H1 (cell line): Measurements from ENCODE around the gene TMEM164. TPM values are rescaled to one million over a fixed set of nuclear protein-coding genes. Genes with fewer than 3 reads are reported as not detected.

Experiments
- CTCF ChIA-PET: fragments of 300-600 bp; sonication (Branson Sonifier 250); formaldehyde crosslinking; loops from one replicate; lab custom pipeline; 2021; ENCODE audit not compliant: partially characterized antibody; lab: Charles Lee
- POLR2A ChIA-PET: fragments of 300-600 bp; sonication (Branson Sonifier 250); formaldehyde crosslinking; loops from one replicate; lab custom pipeline; 2021; ENCODE audit warnings: inconsistent platforms; ENCODE audit not compliant: partially characterized antibody; lab: Charles Lee
- DNase-seq, 2 experiments: peaks; one replicate each; pipeline versions ENCODE4 v3.0.0 to v3.0.0-alpha.2; 2010 to 2022; ENCODE audit warnings: low spot score in 2 of 2, low read depth in 1 of 2, mixed read lengths in 1 of 2
- FAIRE-seq: peaks from 2 replicates; lab custom pipeline; 2011; peaks lifted over from hg19 to GRCh38; lab: Jason Lieb, UNC
- H2AFZ ChIP-seq: 2 replicates; pipeline ENCODE4 v1.8.1; 2012; ENCODE audit warnings: low read length, inconsistent platforms
- H2AK5ac ChIP-seq: 2 replicates; pipeline ENCODE4 v1.6.1; 2013; ENCODE audit warnings: low read depth, low read length
- H2BK120ac ChIP-seq: replicated peaks from 2 replicates; pipeline ENCODE3; 2013; ENCODE audit warnings: low read depth, low read length, inconsistent platforms
- H2BK12ac ChIP-seq: 2 replicates; pipeline ENCODE4 v1.6.1; 2013; ENCODE audit warnings: low read depth, low read length
- H2BK15ac ChIP-seq: 2 replicates; pipeline ENCODE4 v1.6.1; 2013; ENCODE audit warnings: low read length
- H2BK20ac ChIP-seq: 2 replicates; pipeline ENCODE4 v1.6.1; 2013; ENCODE audit warnings: low read length
- H2BK5ac ChIP-seq: 2 replicates; pipeline ENCODE4 v1.6.1; 2013; ENCODE audit warnings: low read depth, low read length
- H3K14ac ChIP-seq: 2 replicates; pipeline ENCODE4 v1.6.1; 2013; ENCODE audit warnings: inconsistent platforms; ENCODE audit not compliant: insufficient read length
- H3K18ac ChIP-seq: 2 replicates; pipeline ENCODE4 v1.6.1; 2013; ENCODE audit warnings: low read length; ENCODE audit errors: extremely low read depth
- H3K23ac ChIP-seq: 2 replicates; pipeline ENCODE4 v1.6.1; 2013; ENCODE audit warnings: inconsistent platforms; ENCODE audit not compliant: insufficient read length
- H3K23me2 ChIP-seq: 2 replicates; pipeline ENCODE4 v1.6.1; 2013; ENCODE audit warnings: low read depth, low read length
- H3K27ac ChIP-seq: 2 replicates; pipeline ENCODE4 v1.6.1; 2011; ENCODE audit warnings: low read depth, low read length, inconsistent platforms
- H3K27me3 ChIP-seq, 4 experiments: replicated peaks in 1 of 4; 1 replicate in 1 of 4; 2 replicates in 3 of 4; pipeline versions ENCODE4 v1.6.1 to v1.8.1; 2011 to 2013; ENCODE audit warnings: low read length in 3 of 4, mild to moderate bottlenecking in 3 of 4, inconsistent platforms in 2 of 4, mixed read lengths in 2 of 4, moderate library complexity in 1 of 4; ENCODE audit not compliant: control insufficient read depth in 3 of 4, insufficient read depth in 3 of 4; ENCODE audit errors: extremely low read depth in 1 of 4
- H3K36me3 ChIP-seq, 4 experiments: 2 replicates each; pipeline versions ENCODE4 v1.6.1 to v1.8.1; 2011 to 2013; ENCODE audit warnings: mild to moderate bottlenecking in 4 of 4, low read length in 3 of 4, moderate library complexity in 2 of 4, control low read depth in 1 of 4, inconsistent platforms in 1 of 4; ENCODE audit not compliant: insufficient read depth in 4 of 4, control insufficient read depth in 2 of 4
- H3K4ac ChIP-seq: replicated peaks from 2 replicates; pipeline ENCODE3; 2013; ENCODE audit warnings: low read length, low read depth, mixed read lengths, inconsistent platforms; ENCODE audit not compliant: insufficient read length
- H3K4me1 ChIP-seq, 4 experiments: replicated peaks in 1 of 4; 1 replicate in 1 of 4; 2 replicates in 3 of 4; pipeline versions ENCODE4 v1.6.1 to v1.8.1; 2011 to 2013; ENCODE audit warnings: low read length in 3 of 4, inconsistent platforms in 2 of 4, mixed read lengths in 1 of 4; ENCODE audit not compliant: insufficient read depth in 4 of 4, control insufficient read depth in 3 of 4
- H3K4me2 ChIP-seq, 2 experiments: 2 replicates each; pipeline versions ENCODE4 v1.6.1 to v1.8.1; 2011 to 2013; ENCODE audit warnings: low read depth in 2 of 2, low read length in 2 of 2, control low read depth in 1 of 2, inconsistent platforms in 1 of 2, mild to moderate bottlenecking in 1 of 2; ENCODE audit not compliant: insufficient read depth in 1 of 2
- H3K4me3 ChIP-seq, 4 experiments: fragments of 200-600, 300-600 bp in 1 of 4; sonication (generic), shearing (Covaris generic), sonication (Bioruptor Twin) in 1 of 4; 2 replicates each; pipeline versions ENCODE4 v1.5.1 to v1.8.1; 2011 to 2016; ENCODE audit warnings: low read length in 4 of 4, low read depth in 3 of 4, control low read depth in 2 of 4, inconsistent platforms in 2 of 4, mild to moderate bottlenecking in 2 of 4, mixed read lengths in 1 of 4, moderate library complexity in 1 of 4; ENCODE audit not compliant: insufficient read depth in 2 of 4; ENCODE audit errors: extremely low read depth in 1 of 4
- H3K56ac ChIP-seq: replicated peaks from 2 replicates; pipeline ENCODE3; 2013; ENCODE audit warnings: low read depth, mild to moderate bottlenecking, mixed read lengths, low read length, inconsistent platforms; ENCODE audit not compliant: insufficient read length
- H3K79me1 ChIP-seq: 2 replicates; pipeline ENCODE4 v1.6.1; 2013; ENCODE audit warnings: low read depth, low read length, control low read depth
- H3K79me2 ChIP-seq, 2 experiments: 2 replicates each; pipeline versions ENCODE4 v1.6.1 to v1.8.1; 2012 to 2013; ENCODE audit warnings: low read length in 2 of 2, mild to moderate bottlenecking in 2 of 2, inconsistent platforms in 1 of 2; ENCODE audit not compliant: insufficient read depth in 2 of 2, control insufficient read depth in 1 of 2
- H3K9ac ChIP-seq, 4 experiments: replicated peaks in 1 of 4; 1 replicate in 1 of 4; 2 replicates in 3 of 4; pipeline versions ENCODE4 v1.6.1 to v1.8.1; 2011 to 2013; ENCODE audit warnings: low read depth in 3 of 4, low read length in 3 of 4, control low read depth in 2 of 4, mild to moderate bottlenecking in 2 of 4, moderate library complexity in 2 of 4, inconsistent platforms in 1 of 4; ENCODE audit errors: extremely low read depth in 1 of 4
- H3K9me3 ChIP-seq, 2 experiments: 2 replicates each; pipeline versions ENCODE4 v1.6.1 to v1.8.1; 2012 to 2013; ENCODE audit warnings: mild to moderate bottlenecking in 2 of 2, moderate library complexity in 2 of 2, control low read depth in 1 of 2, inconsistent platforms in 1 of 2, low read depth in 1 of 2, low read length in 1 of 2, mixed read lengths in 1 of 2; ENCODE audit not compliant: insufficient read depth in 2 of 2
- H4K20me1 ChIP-seq, 2 experiments: replicated peaks in 1 of 2; 2 replicates each; pipeline versions ENCODE3 to v1.8.1; 2011 to 2013; ENCODE audit warnings: inconsistent platforms in 2 of 2, low read length in 2 of 2, mild to moderate bottlenecking in 1 of 2; ENCODE audit not compliant: insufficient read depth in 2 of 2, control insufficient read depth in 1 of 2
- H4K5ac ChIP-seq: 2 replicates; pipeline ENCODE4 v1.6.1; 2013; ENCODE audit warnings: low read length, low read depth, mixed read lengths, inconsistent platforms; ENCODE audit not compliant: insufficient read length
- H4K8ac ChIP-seq: 2 replicates; pipeline ENCODE4 v1.8.0; 2013; ENCODE audit warnings: mild to moderate bottlenecking, moderate library complexity, low read length, inconsistent platforms; ENCODE audit not compliant: insufficient read depth; ENCODE audit errors: extremely low read depth
- H4K91ac ChIP-seq: replicated peaks from 2 replicates; pipeline ENCODE3; 2013; ENCODE audit warnings: low read length, mixed read lengths, inconsistent platforms; ENCODE audit not compliant: insufficient read length
- BCL11A ChIP-seq, 2 experiments: IDR thresholded peaks; one replicate each; pipeline ENCODE4 v1.6.1; 2011; ENCODE audit warnings: low read depth in 2 of 2, low read length in 2 of 2, mild to moderate bottlenecking in 2 of 2
- CEBPB ChIP-seq: IDR thresholded peaks from 2 replicates; pipeline ENCODE4 v1.6.1; 2012; ENCODE audit warnings: low read depth, low read length
- CREB1 ChIP-seq: IDR thresholded peaks from 2 replicates; pipeline ENCODE4 v1.6.1; 2012; ENCODE audit warnings: inconsistent platforms
- JUN ChIP-seq: IDR thresholded peaks from 2 replicates; pipeline ENCODE4 v1.6.1; 2011; ENCODE audit warnings: low read depth, mild to moderate bottlenecking, improper control_type of control experiment, low read length
- POU5F1 ChIP-seq: IDR thresholded peaks from 2 replicates; pipeline ENCODE4 v1.6.1; 2011; ENCODE audit warnings: low read depth, mild to moderate bottlenecking, low read length, moderate library complexity
- RAD21 ChIP-seq, 2 experiments: IDR thresholded peaks in 1 of 2; conservative IDR thresholded peaks in 1 of 2; 2 replicates each; pipeline ENCODE4 v1.6.1; 2011; ENCODE audit warnings: low read depth in 2 of 2, low read length in 2 of 2, improper control_type of control experiment in 1 of 2, inconsistent platforms in 1 of 2, mild to moderate bottlenecking in 1 of 2, moderate library complexity in 1 of 2
- RFX5 ChIP-seq: IDR thresholded peaks from 2 replicates; pipeline ENCODE4 v1.6.1; 2011; ENCODE audit warnings: low read depth, low read length, improper control_type of control experiment, borderline replicate concordance
- SRF ChIP-seq: IDR thresholded peaks from 2 replicates; pipeline ENCODE4 v1.6.1; 2011; ENCODE audit warnings: mild to moderate bottlenecking, low read depth, low read length, moderate library complexity
- TAF7 ChIP-seq: optimal IDR thresholded peaks from 2 replicates; pipeline ENCODE3; 2011; ENCODE audit warnings: low read depth, mild to moderate bottlenecking, inconsistent platforms, low read length, moderate library complexity, borderline replicate concordance
- WGBS, 2 experiments: shearing (Covaris generic) in 1 of 2; methylation state at CpG; one replicate each; pipeline versions ENCODE4 v1.1.6 to v1.1.7; 2013 to 2015; ENCODE audit warnings: low lambda C conversion rate in 2 of 2, mixed read lengths in 2 of 2, inconsistent platforms in 1 of 2, low coverage in 1 of 2, missing lambda C conversion rate in 1 of 2; ENCODE audit not compliant: insufficient replicate concordance in 2 of 2, insufficient coverage in 1 of 2, insufficient read length in 1 of 2; ENCODE audit errors: extremely low coverage in 1 of 2, missing lambda C conversion rate in 1 of 2; 5-methylcytosine and 5-hydroxymethylcytosine counted together
- polyA plus RNA-seq, 7 experiments: library from polyadenylated mRNA; depleted of rRNA in 3 of 7; stranded (reverse) in 5 of 7; unstranded in 2 of 7; fragments of >200 nt in 5 of 7; fragments of 200-250 nt in 2 of 7; gene quantifications; 1 replicate in 5 of 7; 2 replicates in 1 of 7; 4 replicates in 1 of 7; pipeline versions ENCODE4 v1.2.1 to v1.2.3, GENCODE V29; 2011 to 2013; ENCODE audit warnings: missing spikeins in 2 of 7, mixed read lengths in 2 of 7
- total RNA-seq: library from RNA; stranded (reverse); fragmentation: NEBNext Ultra II Directional; extraction: Animal tissue kit (Norgen Biotek cat#: 25700); gene quantifications from 2 replicates; pipeline ENCODE4 v1.2.1, GENCODE V29; 2021

The TMEM164 gene
- total and polyA plus RNA-seq, 2 of the 8 experiments (the other 6 are each of a cell fraction or from before 2014, with no cell fraction given) = 7.3 to 14.8 TPM

GRCh38 chrX:110159865-110160264, 157.0 kb downstream of the TMEM164 start:
- no peaks in the 10 kb centered on the region for H3K79me2 ChIP-seq
- H3K27me3 ChIP-seq = no peaks in the 10 kb centered on the region
- no peak overlapping the region for H3K4ac ChIP-seq
- H2BK5ac ChIP-seq = no peak overlapping the region
- no peak overlapping the region for H3K27ac ChIP-seq
- peaks cover 0 to 2% of the 10 kb centered on the region in 2 experiments for H4K20me1 ChIP-seq
- no peak overlapping the region for H4K91ac ChIP-seq
- no peak overlapping the region for H2AFZ ChIP-seq
- no peak overlapping the region for H3K4me3 ChIP-seq
- no peak overlapping the region for H3K14ac ChIP-seq
- peaks cover 0 to 6% (median under 1%) of the 10 kb centered on the region in 4 experiments; a peak in 3 of 7 replicates for H3K4me1 ChIP-seq
- H4K5ac ChIP-seq = no peak overlapping the region
- H2BK15ac ChIP-seq = no peak overlapping the region
- TF ChIP-seq SRF = no peak
- no peak for TF ChIP-seq CEBPB
- TF ChIP-seq CREB1 = no peak
- TF ChIP-seq POU5F1 = no peak
- no peak for TF ChIP-seq RFX5
- TF ChIP-seq BCL11A (IDR thresholded peaks at IDR 0.05; ENCODE audit: low read depth in 2 of 2, low read length in 2 of 2) = no peak
- no peak for TF ChIP-seq RAD21 (IDR thresholded peaks at IDR 0.05 in 1 of 2, conservative IDR thresholded peaks at IDR 0.05 in 1 of 2; ENCODE audit: low read depth in 2 of 2, low read length in 2 of 2)
- no peak for TF ChIP-seq JUN
- TF ChIP-seq TAF7 = no peak
- ChIA-PET POLR2A (no interaction called here), CTCF (interaction anchor here (0.9 to 34.1 kb wide), 17 partner anchors 9 to 266 kb away, joined by 3 to 742 read pairs (median 4); no protein-coding TSS in a partner anchor)
- no peaks in the 10 kb centered on the region for H3K23me2 ChIP-seq
- no peaks in the 10 kb centered on the region for H3K79me1 ChIP-seq
- 70% methylated on average over 2 of the region's 2 CpGs; no CpG with 5 or more reads in 1 of the 2 experiments for WGBS, 2 experiments
- H2AK5ac ChIP-seq = no peak overlapping the region
- H4K8ac ChIP-seq = no peak overlapping the region
- no peak overlapping the region for H3K23ac ChIP-seq
- H2BK12ac ChIP-seq = no peak overlapping the region
- H3K56ac ChIP-seq = no peak overlapping the region
- H2BK20ac ChIP-seq = no peak overlapping the region
- FAIRE-seq (no peak), DNase-seq (no peak)
- no peaks in the 10 kb centered on the region for H3K36me3 ChIP-seq
- no peak overlapping the region for H2BK120ac ChIP-seq
- H3K4me2 ChIP-seq = no peak overlapping the region
- no peak overlapping the region for H3K9ac ChIP-seq
- H3K18ac ChIP-seq = no peak overlapping the region
- H3K9me3 ChIP-seq = no peaks in the 10 kb centered on the region
